Endothelial cell of umbilical vein (primary cell): ENCODE data around the gene DGKG. TPM values are rescaled to one million over a fixed set of nuclear protein-coding genes. Genes with fewer than 3 reads are reported as not detected.

ENCODE experiments used
- BruUV-seq: library from RNA; stranded (reverse); fragments of 400-500 nt; replicated peaks from 2 replicates; lab custom pipeline; 2021; lab: Mats Ljungman, UMichigan
- CTCF ChIA-PET: fragments of 300-600, 350-600 bp; sonication (Branson Sonifier 250); formaldehyde crosslinking; loops from one replicate; lab custom pipeline; 2021; ENCODE audit warnings: antibody characterized with exemption, inconsistent platforms; lab: Charles Lee
- POLR2A ChIA-PET: fragments of 300-600, 350-600 bp; sonication (Branson Sonifier 250); formaldehyde crosslinking; loops from one replicate; lab custom pipeline; 2021; ENCODE audit warnings: antibody characterized with exemption, inconsistent platforms; lab: Charles Lee
- DNase-seq: peaks from one replicate; pipeline ENCODE4 v3.0.0-alpha.2; 2011; ENCODE audit warnings: low read depth, low spot score
- FAIRE-seq: peaks from 2 replicates; lab custom pipeline; 2011; peaks lifted over from hg19 to GRCh38; lab: Jason Lieb, UNC
- H2AFZ ChIP-seq: 2 replicates; pipeline ENCODE4 v1.6.0; 2012; ENCODE audit warnings: low read depth, low read length, control low read depth, inconsistent platforms
- H3K27ac ChIP-seq: 2 replicates; pipeline ENCODE4 v1.5.1; 2011; ENCODE audit warnings: low read depth, mild to moderate bottlenecking, control low read depth, low read length, moderate library complexity; ENCODE audit not compliant: insufficient read depth
- H3K27me3 ChIP-seq, 2 experiments: 2 replicates each; pipeline versions ENCODE4 v1.6.0 to v1.6.1; 2011; ENCODE audit warnings: low read length in 2 of 2, mixed read lengths in 1 of 2; ENCODE audit not compliant: control insufficient read depth in 2 of 2, insufficient read depth in 2 of 2
- H3K36me3 ChIP-seq, 2 experiments: 2 replicates in 1 of 2; 3 replicates in 1 of 2; pipeline ENCODE4 v1.5.1; 2011; ENCODE audit warnings: low read length in 2 of 2, mild to moderate bottlenecking in 1 of 2, moderate library complexity in 1 of 2; ENCODE audit not compliant: control insufficient read depth in 2 of 2, insufficient read depth in 2 of 2; ENCODE audit errors: extremely low read depth in 1 of 2
- H3K4me1 ChIP-seq: 3 replicates; pipeline ENCODE4 v1.5.1; 2011; ENCODE audit warnings: mild to moderate bottlenecking, low read length; ENCODE audit not compliant: control insufficient read depth, insufficient read depth; ENCODE audit errors: extremely low read depth
- H3K4me2 ChIP-seq: 2 replicates; pipeline ENCODE4 v1.6.1; 2011; ENCODE audit warnings: low read length, control low read depth, mixed read lengths; ENCODE audit not compliant: insufficient read depth
- H3K4me3 ChIP-seq, 3 experiments: fragments of 200-600 bp in 1 of 3; sonication (generic), shearing (Covaris generic) in 1 of 3; replicated peaks in 1 of 3; 2 replicates each; pipeline ENCODE4 v1.5.1; 2011 to 2016; ENCODE audit warnings: control low read depth in 3 of 3, low read length in 3 of 3, mild to moderate bottlenecking in 2 of 3, inconsistent platforms in 1 of 3, low read depth in 1 of 3, moderate library complexity in 1 of 3; ENCODE audit not compliant: insufficient read depth in 1 of 3
- H3K79me2 ChIP-seq: 2 replicates; pipeline ENCODE4 v1.6.0; 2012; ENCODE audit warnings: low read length, inconsistent platforms; ENCODE audit not compliant: control insufficient read depth, insufficient read depth
- H3K9ac ChIP-seq: replicated peaks from 2 replicates; pipeline ENCODE3; 2011; ENCODE audit warnings: low read length, control low read depth; ENCODE audit not compliant: insufficient read depth; ENCODE audit errors: extremely low read depth
- H3K9me1 ChIP-seq: replicated peaks from 3 replicates; pipeline ENCODE4 v1.6.0; 2011; ENCODE audit warnings: mild to moderate bottlenecking, low read length; ENCODE audit not compliant: control insufficient read depth, insufficient read depth; ENCODE audit errors: extremely low read depth
- H3K9me3 ChIP-seq: replicated peaks from 2 replicates; pipeline ENCODE4 v1.5.1; 2012; ENCODE audit warnings: low read length, inconsistent platforms; ENCODE audit not compliant: control insufficient read depth, insufficient read depth
- H4K20me1 ChIP-seq: replicated peaks from 2 replicates; pipeline ENCODE3; 2011; ENCODE audit warnings: mild to moderate bottlenecking, low read length; ENCODE audit not compliant: control insufficient read depth, insufficient read depth; ENCODE audit errors: extremely low read depth
- CTCF ChIP-seq, 2 donors: IDR thresholded peaks; 1 replicate in 1 of 2; 2 replicates in 1 of 2; pipeline ENCODE4 v1.5.1; 2011; ENCODE audit warnings: low read length in 2 of 2, mild to moderate bottlenecking in 2 of 2, moderate library complexity in 2 of 2, control low read depth in 1 of 2, inconsistent platforms in 1 of 2, low read depth in 1 of 2; ENCODE audit not compliant: insufficient read depth in 1 of 2; ENCODE audit errors: extremely low read depth in 1 of 2
- EZH2 ChIP-seq: IDR thresholded peaks from 2 replicates; pipeline ENCODE4 v1.6.1; 2012; ENCODE audit warnings: borderline replicate concordance, low read depth, mild to moderate bottlenecking, moderate library complexity, low read length, inconsistent platforms; ENCODE audit not compliant: severe bottlenecking
- FOS ChIP-seq: IDR thresholded peaks from 2 replicates; pipeline ENCODE4 v1.6.1; 2011; ENCODE audit warnings: mild to moderate bottlenecking, low read length, moderate library complexity, borderline replicate concordance; ENCODE audit not compliant: insufficient read depth
- JUN ChIP-seq: IDR thresholded peaks from 2 replicates; pipeline ENCODE4 v1.6.1; 2011; ENCODE audit warnings: borderline replicate concordance, low read depth; ENCODE audit not compliant: insufficient read length, insufficient read depth
- MAX ChIP-seq: IDR thresholded peaks from 2 replicates; pipeline ENCODE4 v1.6.1; 2011; ENCODE audit not compliant: insufficient read depth, insufficient read length
- dilution Hi-C: fragments of 300-500 bp; cut with MboI; formaldehyde crosslinking; loops from one replicate; pipeline ENCODE4 v1.15.0; 2019; ENCODE audit warnings: low sequenced_read_pairs; ENCODE audit not compliant: extremely low pct_ligation_motif_present
- intact Hi-C: fragments of 100-400 bp; cut with micrococcal nuclease; formaldehyde crosslinking; loops from one replicate; pipeline ENCODE4 v1.10.0; 2022
- polyA plus RNA-seq, 4 experiments: library from polyadenylated mRNA; depleted of rRNA in 3 of 4; stranded (reverse) in 3 of 4; unstranded in 1 of 4; fragments of >200 nt; gene quantifications; 2 replicates each; pipeline versions ENCODE4 v1.2.1 to v1.2.3, GENCODE V29; 2011 to 2012; ENCODE audit warnings: missing spikeins in 1 of 4
- total RNA-seq: library from RNA; stranded (reverse); gene quantifications from 2 replicates; pipeline ENCODE4 v1.2.3, GENCODE V29; 2021

Gene DGKG
- total and polyA plus RNA-seq, 2 donors (not counting 3 experiments of a cell fraction or from before 2014, with no cell fraction given): not detected

- no TSS peak for BruUV-seq
- Histone ChIP-seq H3K9ac (no peak overlapping the region), H4K20me1 (no peaks in the 10 kb centered on the region), H3K4me3 (no peak overlapping the region), H3K4me1 (peaks cover 18% of the 10 kb centered on the region), H3K9me1 (no peaks in the 10 kb centered on the region), H3K27me3 (peaks cover 13 to 15% of the 10 kb centered on the region in 2 experiments), H3K36me3 (no peaks in the 10 kb centered on the region), H2AFZ (no peak overlapping the region), H3K9me3 (no peaks in the 10 kb centered on the region), H3K79me2 (peaks cover 20% of the 10 kb centered on the region), H3K4me2 (no peak overlapping the region), H3K27ac (no peak overlapping the region)
- dilution Hi-C loops (no loop called here), intact Hi-C loops (no loop called here)
- FAIRE-seq (no peak), DNase-seq (no peak)
- POLR2A ChIA-PET: interaction anchor here (1.0 kb wide), 1 partner anchor 672 kb away, joined by 3 read pairs; the partner anchor contains the start of gene EIF4A2
- CTCF ChIA-PET: interaction anchor here (0.7 to 1.0 kb wide), 2 partner anchors 27 to 168 kb away, joined by 3 to 4 read pairs; no protein-coding TSS in a partner anchor
- no peak for TF ChIP-seq FOS
- TF ChIP-seq JUN: no peak
- TF ChIP-seq CTCF (IDR thresholded peaks at IDR 0.05; ENCODE audit: extremely low read depth in 1 of 2, insufficient read depth in 1 of 2, low read depth in 1 of 2, low read length in 2 of 2): no peak
- TF ChIP-seq MAX: no peak
- no peak for TF ChIP-seq EZH2
Measured at GRCh38 chr3:186110975-186111974, 250.8 kb downstream of the DGKG start.
